PFSK-1 (cell line): ENCODE measurements around the gene MOB1A.

Experiments
- POLR2AphosphoS5 ChIP-seq: IDR thresholded peaks from 2 replicates; pipeline ENCODE4 v1.6.1; 2012; ENCODE audit warnings: low read depth, mild to moderate bottlenecking, control low read depth, low read length, moderate library complexity
- REST ChIP-seq, 2 experiments: IDR thresholded peaks; 2 replicates each; pipeline versions ENCODE4 v1.6.1 to v1.8.0; 2011 to 2012; ENCODE audit warnings: low read depth in 2 of 2, low read length in 2 of 2, control low read depth in 1 of 2, inconsistent platforms in 1 of 2, mild to moderate bottlenecking in 1 of 2, moderate library complexity in 1 of 2; ENCODE audit not compliant: insufficient read depth in 1 of 2
- TAF1 ChIP-seq: IDR thresholded peaks from 2 replicates; pipeline ENCODE4 v1.6.1; 2012; ENCODE audit warnings: low read length, control low read depth, borderline replicate concordance; ENCODE audit not compliant: insufficient read depth

DNA sequence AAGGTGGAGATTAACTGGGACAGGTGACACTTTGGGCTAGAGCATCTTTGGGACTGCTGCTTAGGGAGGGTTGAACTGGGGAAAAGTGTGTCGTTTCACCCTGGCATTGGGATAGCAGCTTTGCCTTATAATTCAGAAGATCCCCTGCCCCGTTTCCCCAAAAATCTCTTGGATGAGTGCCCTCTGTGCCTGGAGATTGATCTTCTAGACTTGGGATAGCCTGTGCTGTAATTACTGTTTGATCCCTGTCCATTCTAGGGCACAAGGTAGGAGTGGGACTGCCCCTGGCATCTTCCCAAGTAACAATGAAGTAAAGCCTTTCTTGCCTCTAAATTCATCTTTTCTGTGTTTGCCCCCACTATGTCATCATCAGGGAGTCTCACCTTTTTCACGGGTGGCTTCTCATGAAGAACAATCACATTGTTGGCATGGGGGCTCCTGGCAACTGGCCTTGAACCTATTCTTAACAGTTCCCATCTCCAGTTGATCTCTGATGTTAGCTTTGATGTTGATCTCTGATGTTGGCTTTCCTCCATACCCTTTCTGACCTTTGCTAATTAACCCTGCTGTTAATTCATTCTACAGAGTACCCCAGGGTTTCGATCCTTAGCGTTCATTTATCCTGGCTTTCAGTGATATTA lies 41.3 kb upstream of the MOB1A start:
- TF ChIP-seq TAF1 (no peak), POLR2AphosphoS5 (no peak; the same call in 1 of the 2 replicates), REST (IDR thresholded peaks at IDR 0.05; ENCODE audit: insufficient read depth in 1 of 2, low read depth in 2 of 2, low read length in 2 of 2) (no peak)
